HG02884 (cell line): ENCODE data around the gene CRYBA4.
"Not testable (repeated sequence)": the region's sequence is repeated elsewhere in the genome, so short reads cannot be mapped to it uniquely, and the experiment has no call there.

Source experiments
- ATAC-seq: cut with Tn5 transposase; IDR thresholded peaks from one replicate; pipeline ENCODE4 v1.9.1; 2021; ENCODE audit warnings: mild to moderate bottlenecking, moderate library complexity; ENCODE audit not compliant: unreplicated experiment

The CRYBA4 gene

GRCh38 chr22:26593763-26594162 lies 28.0 kb upstream of the CRYBA4 start:
- ATAC-seq: no peak

- no peak for ATAC-seq
These were observed 24.7 kb upstream of the CRYBA4 start for GRCh38 chr22:26597026-26597425.

- ATAC-seq: no peak
These were observed 24.3 kb upstream of the CRYBA4 start for GRCh38 chr22:26597480-26597879.

- ATAC-seq: no peak
These were observed 22.3 kb upstream of the CRYBA4 start for GRCh38 chr22:26599505-26599904.

- no peak for ATAC-seq
These were observed 20.0 kb upstream of the CRYBA4 start for GRCh38 chr22:26601726-26602125.

GRCh38 chr22:26602127-26602526 lies 19.6 kb upstream of the CRYBA4 start:
- ATAC-seq: no peak

- no peak for ATAC-seq
These were observed 17.4 kb upstream of the CRYBA4 start for GRCh38 chr22:26604368-26604767.

GRCh38 chr22:26606611-26607010 lies 15.2 kb upstream of the CRYBA4 start:
- no peak for ATAC-seq

GRCh38 chr22:26608129-26608528 lies 13.6 kb upstream of the CRYBA4 start:
- no peak for ATAC-seq

GRCh38 chr22:26609287-26609686 lies 12.5 kb upstream of the CRYBA4 start:
- no peak for ATAC-seq

- peak; percentile 79 for ATAC-seq
These were observed 11.4 kb upstream of the CRYBA4 start for GRCh38 chr22:26610072-26610958.

GRCh38 chr22:26610996-26611395 lies 10.8 kb upstream of the CRYBA4 start:
- ATAC-seq: no peak

- ATAC-seq: no peak
These were observed 9.1 kb upstream of the CRYBA4 start for GRCh38 chr22:26612652-26613051.

- not testable (repeated sequence) for ATAC-seq
These were observed 8.0 kb upstream of the CRYBA4 start for GRCh38 chr22:26613753-26614152.

GRCh38 chr22:26614322-26614721 lies 7.4 kb upstream of the CRYBA4 start:
- no peak for ATAC-seq

GRCh38 chr22:26615149-26615548 lies 6.6 kb upstream of the CRYBA4 start:
- no peak for ATAC-seq

- ATAC-seq: no peak
These were observed 5.8 kb upstream of the CRYBA4 start for GRCh38 chr22:26615830-26616435.

GRCh38 chr22:26616650-26617049 lies 5.1 kb upstream of the CRYBA4 start:
- ATAC-seq: no peak

GRCh38 chr22:26617271-26618199 lies 4.2 kb upstream of the CRYBA4 start, which contains the start of gene CRYBB1:
Gene CRYBB1 (minus strand): TSS chr22:26618027. CDS start chr22:26616319, 1,708 bp downstream.
- ATAC-seq: no peak

- ATAC-seq: no peak
These were observed 3.3 kb upstream of the CRYBA4 start for GRCh38 chr22:26618455-26618854.

- no peak for ATAC-seq
These were observed 2.3 kb upstream of the CRYBA4 start for GRCh38 chr22:26619510-26619909.
